SK-N-SH (cell line): ENCODE measurements around the gene TRMT10B. TPM values are rescaled to one million over a fixed set of nuclear protein-coding genes. Genes with fewer than 3 reads are reported as not detected.

Experiments used
- CTCF ChIA-PET: fragments of 300-600, 350-600 bp; formaldehyde crosslinking; extraction: SDS; loops from one replicate; lab custom pipeline; 2021; lab: Yijun Ruan, JAX
- POLR2A ChIA-PET: fragments of 350-600 bp; sonication (Branson Sonifier 250); formaldehyde crosslinking; extraction: SDS; loops from one replicate; lab custom pipeline; 2020; ENCODE audit warnings: antibody characterized with exemption, inconsistent platforms; lab: Yijun Ruan, JAX
- DNase-seq: peaks from one replicate; pipeline ENCODE4 v3.0.0; 2012
- H2AFZ ChIP-seq: fragments of 200-600 bp; sonication (generic); 2 replicates; pipeline ENCODE4 v1.8.1; 2016; ENCODE audit warnings: antibody characterized with exemption, mild to moderate bottlenecking, low read depth
- H3F3A ChIP-seq: fragments of 200-600 bp; sonication (generic); replicated peaks from 2 replicates; pipeline ENCODE3; 2016; ENCODE audit warnings: antibody characterized with exemption, mild to moderate bottlenecking; ENCODE audit not compliant: insufficient read depth
- H3K27ac ChIP-seq, 2 experiments: fragments of 200-500 bp in 1 of 2; fragments of 200-600 bp in 1 of 2; sonication (Bioruptor generic) in 1 of 2; sonication (generic), shearing (Covaris generic) in 1 of 2; 2 replicates each; pipeline versions ENCODE4 v1.5.1 to v1.6.1; 2014 to 2016; ENCODE audit warnings: low read depth in 2 of 2, inconsistent platforms in 1 of 2, low read length in 1 of 2, mild to moderate bottlenecking in 1 of 2, mixed read lengths in 1 of 2
- H3K27me3 ChIP-seq: fragments of 200-600 bp; sonication (generic), shearing (Covaris generic); 2 replicates; pipeline ENCODE4 v1.6.1; 2016; ENCODE audit warnings: mixed run types; ENCODE audit not compliant: insufficient read depth
- H3K36me3 ChIP-seq, 2 experiments: fragments of 200-500 bp in 1 of 2; fragments of 200-600 bp in 1 of 2; sonication (Bioruptor generic) in 1 of 2; sonication (generic) in 1 of 2; replicated peaks in 1 of 2; 2 replicates each; pipeline versions ENCODE3 to v1.5.1; 2014 to 2016; ENCODE audit warnings: low read length in 1 of 2, mild to moderate bottlenecking in 1 of 2; ENCODE audit not compliant: insufficient read depth in 2 of 2, control insufficient read depth in 1 of 2
- H3K4me1 ChIP-seq, 2 experiments: fragments of 200-500 bp in 1 of 2; fragments of 200-600 bp in 1 of 2; sonication (Bioruptor generic) in 1 of 2; sonication (generic), shearing (Covaris generic) in 1 of 2; 2 replicates each; pipeline versions ENCODE4 v1.5.1 to v1.6.1; 2014 to 2016; ENCODE audit warnings: low read depth in 1 of 2, low read length in 1 of 2, mixed run types in 1 of 2; ENCODE audit not compliant: insufficient read depth in 2 of 2, control insufficient read depth in 1 of 2
- H3K4me2 ChIP-seq: fragments of 200-600 bp; sonication (generic), shearing (Covaris generic); 2 replicates; pipeline ENCODE4 v1.6.1; 2017; ENCODE audit warnings: mixed run types
- H3K4me3 ChIP-seq, 2 experiments: fragments of 200-500 bp in 1 of 2; fragments of 200-600 bp in 1 of 2; sonication (Bioruptor generic) in 1 of 2; sonication (generic), shearing (Covaris generic) in 1 of 2; 2 replicates each; pipeline versions ENCODE4 v1.5.1 to v1.8.1; 2014 to 2016; ENCODE audit warnings: low read depth in 2 of 2, inconsistent platforms in 1 of 2, low read length in 1 of 2, mild to moderate bottlenecking in 1 of 2, mixed read lengths in 1 of 2, moderate library complexity in 1 of 2
- H3K79me2 ChIP-seq: fragments of 200-600 bp; sonication (generic); 2 replicates; pipeline ENCODE4 v1.8.1; 2017; ENCODE audit warnings: mild to moderate bottlenecking; ENCODE audit not compliant: insufficient read depth
- H3K9ac ChIP-seq: fragments of 200-600 bp; sonication (generic); 2 replicates; pipeline ENCODE4 v1.6.1; 2017; ENCODE audit warnings: mixed run types
- H3K9me2 ChIP-seq: fragments of 200-600 bp; sonication (generic); 2 replicates; pipeline ENCODE4 v1.6.1; 2017; ENCODE audit warnings: mixed run types
- H3K9me3 ChIP-seq: fragments of 200-600 bp; sonication (generic); 2 replicates; pipeline ENCODE4 v1.6.1; 2017; ENCODE audit warnings: mixed run types, mild to moderate bottlenecking, moderate library complexity
- H4K20me1 ChIP-seq: fragments of 200-600 bp; sonication (generic); 2 replicates; pipeline ENCODE4 v1.6.1; 2017; ENCODE audit warnings: mild to moderate bottlenecking, mixed run types; ENCODE audit not compliant: insufficient read depth
- CHD2 ChIP-seq: fragments of 150-350 bp; IDR thresholded peaks from 2 replicates; pipeline ENCODE4 v1.6.1; 2018; ENCODE audit warnings: low read length; ENCODE audit not compliant: partially characterized antibody
- ELF1 ChIP-seq: IDR thresholded peaks from 2 replicates; pipeline ENCODE4 v1.4.0; 2012
- FOSL2 ChIP-seq: IDR thresholded peaks from 2 replicates; pipeline ENCODE4 v1.4.0; 2012; ENCODE audit warnings: low read depth, mild to moderate bottlenecking, moderate library complexity, borderline replicate concordance
- GABPA ChIP-seq: IDR thresholded peaks from 2 replicates; pipeline ENCODE4 v1.4.0; 2012; ENCODE audit warnings: low read depth, mild to moderate bottlenecking
- GATA2 ChIP-seq: sonication (generic); formaldehyde crosslinking; IDR thresholded peaks from 2 replicates; pipeline ENCODE4 v1.5.0; 2020; ENCODE audit warnings: mild to moderate bottlenecking, missing genetic modification reagents
- JUND ChIP-seq: IDR thresholded peaks from 2 replicates; pipeline ENCODE4 v1.4.0; 2012
- MEF2A ChIP-seq: IDR thresholded peaks from 2 replicates; pipeline ENCODE4 v1.4.0; 2012; ENCODE audit warnings: low read depth, borderline replicate concordance
- MXI1 ChIP-seq: IDR thresholded peaks from 2 replicates; pipeline ENCODE4 v1.6.1; 2012; ENCODE audit warnings: mild to moderate bottlenecking, low read depth, low read length, improper control_type of control experiment
- NFIC ChIP-seq: IDR thresholded peaks from 2 replicates; pipeline ENCODE4 v1.4.0; 2012; ENCODE audit warnings: borderline replicate concordance
- NRF1 ChIP-seq: IDR thresholded peaks from 2 replicates; pipeline ENCODE4 v1.6.1; 2012; ENCODE audit warnings: low read depth, mild to moderate bottlenecking, low read length
- PBX3 ChIP-seq: IDR thresholded peaks from 2 replicates; pipeline ENCODE4; 2012
- POLR2AphosphoS5 ChIP-seq: IDR thresholded peaks from 2 replicates; pipeline ENCODE4 v1.6.1; 2012; ENCODE audit warnings: low read depth, low read length
- RAD21 ChIP-seq: IDR thresholded peaks from 2 replicates; pipeline ENCODE4 v1.6.1; 2012; ENCODE audit warnings: mild to moderate bottlenecking, low read length
- RFX5 ChIP-seq: IDR thresholded peaks from 2 replicates; pipeline ENCODE4 v1.6.1; 2012; ENCODE audit warnings: mild to moderate bottlenecking, improper control_type of control experiment, low read length
- RXRA ChIP-seq: IDR thresholded peaks from 2 replicates; pipeline ENCODE4 v1.4.0; 2012; ENCODE audit warnings: low read depth, mild to moderate bottlenecking, borderline replicate concordance
- SIN3A ChIP-seq: IDR thresholded peaks from 2 replicates; pipeline ENCODE4 v1.6.1; 2012; ENCODE audit warnings: low read depth, mild to moderate bottlenecking, low read length, moderate library complexity, borderline replicate concordance
- SMC3 ChIP-seq: IDR thresholded peaks from 2 replicates; pipeline ENCODE4 v1.6.1; 2012; ENCODE audit warnings: low read depth, low read length, improper control_type of control experiment
- TAF1 ChIP-seq: IDR thresholded peaks from 2 replicates; pipeline ENCODE4 v1.6.1; 2012; ENCODE audit warnings: low read depth, mild to moderate bottlenecking, low read length, moderate library complexity, borderline replicate concordance
- TEAD4 ChIP-seq: IDR thresholded peaks from 2 replicates; pipeline ENCODE4 v1.4.0; 2012; ENCODE audit warnings: mild to moderate bottlenecking, borderline replicate concordance; ENCODE audit not compliant: insufficient read depth
- USF2 ChIP-seq: fragments of 150-350 bp; IDR thresholded peaks from 2 replicates; pipeline ENCODE4 v1.6.1; 2017; ENCODE audit warnings: antibody characterized with exemption, low read length, low read depth, borderline replicate concordance
- YY1 ChIP-seq: IDR thresholded peaks from 2 replicates; pipeline ENCODE4 v1.4.0; 2012; ENCODE audit warnings: low read depth, mild to moderate bottlenecking
- WGBS: methylation state at CpG from one replicate; pipeline ENCODE4 v1.1.6; 2017; ENCODE audit warnings: low lambda C conversion rate; 5-methylcytosine and 5-hydroxymethylcytosine counted together
- polyA plus RNA-seq, 3 experiments: library from polyadenylated mRNA; depleted of rRNA; stranded (reverse); fragments of >200 nt; gene quantifications; 2 replicates each; pipeline ENCODE4 v1.2.3, GENCODE V29; 2012
- TF ChIP-seq, protein P1 (sequence below): IDR thresholded peaks from 2 replicates; pipeline ENCODE4 v1.6.1; 2012; ENCODE audit warnings: mild to moderate bottlenecking, low read depth, low read length, moderate library complexity
- TF ChIP-seq, protein P2 (sequence below): IDR thresholded peaks from 2 replicates; pipeline ENCODE4 v1.4.0; 2012; ENCODE audit warnings: low read depth

Gene TRMT10B
- polyA plus RNA-seq, 1 of the 3 experiments (the other 2 are of a cell fraction) = 7.3 TPM

DNA sequence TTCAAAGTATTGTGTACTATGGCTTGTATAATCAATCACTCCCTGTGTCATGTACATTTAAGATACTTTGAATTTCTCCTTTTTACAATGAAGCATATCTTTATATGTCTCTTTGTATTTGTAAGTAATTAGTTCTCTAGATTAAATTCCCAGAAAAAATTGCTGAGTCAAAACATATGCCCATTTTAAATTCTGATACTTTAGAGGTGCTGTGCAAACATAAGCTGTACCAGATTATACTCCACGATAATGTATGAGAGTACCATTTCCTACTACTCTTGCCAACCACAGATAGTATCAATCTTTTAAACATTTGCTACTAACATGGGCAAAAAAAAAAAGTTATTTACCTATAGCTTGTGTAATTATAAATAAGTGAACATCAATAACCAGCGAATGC is 65.2 kb downstream of the TRMT10B start:
- Histone ChIP-seq H3K4me1 (no peaks in the 10 kb centered on the region; a peak in 1 of 4 replicates), H2AFZ (no peak overlapping the region), H3K4me3 (no peak overlapping the region), H3K79me2 (peaks cover 72% of the 10 kb centered on the region), H3K27me3 (no peaks in the 10 kb centered on the region), H3K36me3 (peaks cover 29 to 36% of the 10 kb centered on the region in 2 experiments), H3K27ac (no peak overlapping the region), H3K9me3 (no peaks in the 10 kb centered on the region), H3K4me2 (no peak overlapping the region), H4K20me1 (peaks cover 28% of the 10 kb centered on the region; the same call in 1 of the 2 replicates), H3K9me2 (no peaks in the 10 kb centered on the region), H3F3A (peaks cover 3% of the 10 kb centered on the region)
- no peak for DNase-seq
- ChIA-PET POLR2A (no interaction called here), CTCF (no interaction called here)
- WGBS = 94% methylated on average over 2 of the region's 2 CpGs
- no peak for TF ChIP-seq PBX3
- no peak for TF ChIP-seq POLR2AphosphoS5
- TF ChIP-seq RXRA = no peak
- TF ChIP-seq JUND = no peak
- no peak for TF ChIP-seq RAD21
- no peak for TF ChIP-seq TAF1
- TF ChIP-seq GATA2 = no peak
- no peak for TF ChIP-seq YY1
- TF ChIP-seq CHD2 = no peak
- TF ChIP-seq TEAD4 = no peak
- TF ChIP-seq MEF2A = no peak
- no peak for TF ChIP-seq ELF1
- no peak for TF ChIP-seq RFX5
- TF ChIP-seq, all 33 proteins: peak for 0
- H3K9ac ChIP-seq = no peak overlapping the region

DNA sequence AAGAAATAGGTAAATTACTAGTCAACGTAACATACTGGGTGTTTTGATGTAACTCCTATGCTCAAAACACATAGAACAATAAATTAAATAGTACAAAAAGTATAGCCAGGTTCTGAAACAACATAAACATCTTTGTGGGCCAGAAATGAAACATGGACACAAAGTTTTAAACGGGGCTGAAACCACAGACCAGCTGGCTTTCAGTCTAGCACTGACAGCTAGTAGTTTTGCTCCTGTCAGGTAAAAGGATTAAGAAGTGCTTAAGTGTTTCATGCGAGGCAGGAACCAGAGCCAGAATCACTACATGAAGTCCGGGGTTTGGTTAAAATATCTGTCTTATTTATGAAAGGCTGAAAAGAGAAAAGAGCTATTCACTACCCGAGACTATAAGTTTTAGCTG is 66.5 kb downstream of the TRMT10B start:
- ChIA-PET CTCF (no interaction called here), POLR2A (no interaction called here)
- H3K9me3 ChIP-seq = no peaks in the 10 kb centered on the region
- no peak overlapping the region for H3K4me2 ChIP-seq
- H3F3A ChIP-seq = peaks cover 3% of the 10 kb centered on the region
- peaks cover 61% of the 10 kb centered on the region for H3K79me2 ChIP-seq
- no peaks in the 10 kb centered on the region for H3K27me3 ChIP-seq
- no peak overlapping the region for H3K27ac ChIP-seq
- no peak for DNase-seq
- H3K36me3 ChIP-seq = peaks cover 39 to 44% of the 10 kb centered on the region in 2 experiments
- H4K20me1 ChIP-seq = peaks cover 26% of the 10 kb centered on the region; the same call in 1 of the 2 replicates
- H3K9ac ChIP-seq = no peak overlapping the region
- H3K4me3 ChIP-seq = no peak overlapping the region
- 91% methylated on average over 5 of the region's 5 CpGs for WGBS
- no peaks in the 10 kb centered on the region for H3K9me2 ChIP-seq
- H2AFZ ChIP-seq = no peak overlapping the region
- H3K4me1 ChIP-seq = no peaks in the 10 kb centered on the region; a peak in 1 of 4 replicates
- no peak for TF ChIP-seq RXRA
- TF ChIP-seq, protein P1, sequence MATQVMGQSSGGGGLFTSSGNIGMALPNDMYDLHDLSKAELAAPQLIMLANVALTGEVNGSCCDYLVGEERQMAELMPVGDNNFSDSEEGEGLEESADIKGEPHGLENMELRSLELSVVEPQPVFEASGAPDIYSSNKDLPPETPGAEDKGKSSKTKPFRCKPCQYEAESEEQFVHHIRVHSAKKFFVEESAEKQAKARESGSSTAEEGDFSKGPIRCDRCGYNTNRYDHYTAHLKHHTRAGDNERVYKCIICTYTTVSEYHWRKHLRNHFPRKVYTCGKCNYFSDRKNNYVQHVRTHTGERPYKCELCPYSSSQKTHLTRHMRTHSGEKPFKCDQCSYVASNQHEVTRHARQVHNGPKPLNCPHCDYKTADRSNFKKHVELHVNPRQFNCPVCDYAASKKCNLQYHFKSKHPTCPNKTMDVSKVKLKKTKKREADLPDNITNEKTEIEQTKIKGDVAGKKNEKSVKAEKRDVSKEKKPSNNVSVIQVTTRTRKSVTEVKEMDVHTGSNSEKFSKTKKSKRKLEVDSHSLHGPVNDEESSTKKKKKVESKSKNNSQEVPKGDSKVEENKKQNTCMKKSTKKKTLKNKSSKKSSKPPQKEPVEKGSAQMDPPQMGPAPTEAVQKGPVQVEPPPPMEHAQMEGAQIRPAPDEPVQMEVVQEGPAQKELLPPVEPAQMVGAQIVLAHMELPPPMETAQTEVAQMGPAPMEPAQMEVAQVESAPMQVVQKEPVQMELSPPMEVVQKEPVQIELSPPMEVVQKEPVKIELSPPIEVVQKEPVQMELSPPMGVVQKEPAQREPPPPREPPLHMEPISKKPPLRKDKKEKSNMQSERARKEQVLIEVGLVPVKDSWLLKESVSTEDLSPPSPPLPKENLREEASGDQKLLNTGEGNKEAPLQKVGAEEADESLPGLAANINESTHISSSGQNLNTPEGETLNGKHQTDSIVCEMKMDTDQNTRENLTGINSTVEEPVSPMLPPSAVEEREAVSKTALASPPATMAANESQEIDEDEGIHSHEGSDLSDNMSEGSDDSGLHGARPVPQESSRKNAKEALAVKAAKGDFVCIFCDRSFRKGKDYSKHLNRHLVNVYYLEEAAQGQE = no peak
- TF ChIP-seq GATA2 = no peak
- TF ChIP-seq SIN3A = no peak
- TF ChIP-seq NFIC = no peak
- TF ChIP-seq GABPA = no peak
- TF ChIP-seq RAD21 = no peak
- TF ChIP-seq PBX3 = no peak
- TF ChIP-seq MXI1 = no peak
- TF ChIP-seq NRF1 = no peak
- no peak for TF ChIP-seq MEF2A
- TF ChIP-seq USF2 = no peak
- no peak for TF ChIP-seq FOSL2
- TF ChIP-seq ELF1 = no peak
- TF ChIP-seq, protein P2, sequence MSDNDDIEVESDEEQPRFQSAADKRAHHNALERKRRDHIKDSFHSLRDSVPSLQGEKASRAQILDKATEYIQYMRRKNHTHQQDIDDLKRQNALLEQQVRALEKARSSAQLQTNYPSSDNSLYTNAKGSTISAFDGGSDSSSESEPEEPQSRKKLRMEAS = no peak
- TF ChIP-seq SMC3 = no peak
